ENCODE results near the gene PCBP3.
"Not testable (repeated sequence)": the region's sequence is repeated elsewhere in the genome, so short reads cannot be mapped to it uniquely, and the experiment has no call there.

Gene PCBP3

GRCh38 chr21:45804809-45805313 lies 161.3 kb downstream of the PCBP3 start:
- TF ChIP-seq CTCF (IDR thresholded peaks at IDR 0.05; ENCODE audit: low read length, missing control alignments), result no peak
- DNase-seq (ENCODE audit: low read depth), result no peak
- H3K4me3 ChIP-seq (replicated peaks; ENCODE audit: low read depth, low read length), result no peak overlapping the region

GRCh38 chr21:45805321-45805720 lies 161.8 kb downstream of the PCBP3 start:
- H3K4me3 ChIP-seq (replicated peaks; ENCODE audit: low read depth, low read length), result no peak overlapping the region
- DNase-seq (ENCODE audit: low read depth), result no peak
- TF ChIP-seq CTCF (IDR thresholded peaks at IDR 0.05; ENCODE audit: low read length, missing control alignments), result no peak

- TF ChIP-seq CTCF (IDR thresholded peaks at IDR 0.05; ENCODE audit: low read length, missing control alignments), result no peak
- DNase-seq (ENCODE audit: low read depth), result no peak
- no peak overlapping the region for H3K4me3 ChIP-seq (replicated peaks; ENCODE audit: low read depth, low read length)
Measured at GRCh38 chr21:45806042-45806441, 162.5 kb downstream of the PCBP3 start.

DNA sequence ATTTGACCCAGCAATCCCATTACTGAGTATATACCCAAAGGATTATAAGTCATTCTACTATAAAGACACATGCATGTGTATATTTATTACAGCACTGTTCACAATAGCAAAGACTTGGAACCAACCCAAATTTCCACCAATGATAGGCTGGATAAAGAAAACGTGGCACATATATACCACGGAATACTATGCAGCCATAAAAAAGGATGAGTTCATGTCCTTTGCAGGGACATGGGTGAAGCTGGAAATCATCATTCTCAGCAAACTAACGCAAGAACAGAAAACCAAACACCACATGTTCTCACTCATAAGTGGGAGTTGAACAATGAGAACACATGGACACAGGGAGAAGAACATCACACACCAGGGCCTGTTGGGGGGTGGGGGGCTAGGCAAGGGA lies 165.1 kb downstream of the PCBP3 start:
- not testable (repeated sequence) for H3K4me3 ChIP-seq (replicated peaks; ENCODE audit: low read depth, low read length); DNase-seq (ENCODE audit: low read depth)

- DNase-seq (ENCODE audit: low read depth), result no peak
- no peak for TF ChIP-seq CTCF (IDR thresholded peaks at IDR 0.05; ENCODE audit: low read length, missing control alignments)
- H3K4me3 ChIP-seq (replicated peaks; ENCODE audit: low read depth, low read length), result no peak overlapping the region
Measured at GRCh38 chr21:45809421-45809820, 165.9 kb downstream of the PCBP3 start.

DNA sequence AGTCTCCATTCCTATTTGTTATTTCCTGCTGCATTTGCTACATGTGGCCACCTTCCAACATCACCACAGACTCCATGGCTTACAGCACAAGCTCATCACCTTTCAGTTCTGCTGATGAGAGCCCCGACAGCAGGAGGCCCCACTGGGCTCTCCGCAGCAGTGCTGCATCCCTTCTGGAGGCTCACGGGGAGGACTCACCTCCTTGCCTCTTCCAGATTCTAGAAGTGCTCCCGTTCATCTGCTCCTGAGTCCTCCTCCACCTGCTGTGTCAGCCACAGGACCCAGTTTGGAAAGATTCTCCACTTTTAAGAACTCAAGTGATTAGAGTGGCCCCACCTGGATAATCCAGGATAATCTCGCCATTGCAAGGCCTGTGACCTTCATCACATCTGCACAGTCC lies 167.6 kb downstream of the PCBP3 start:
- DNase-seq (ENCODE audit: low read depth), result no peak
- TF ChIP-seq CTCF (IDR thresholded peaks at IDR 0.05; ENCODE audit: low read length, missing control alignments), result no peak

DNA sequence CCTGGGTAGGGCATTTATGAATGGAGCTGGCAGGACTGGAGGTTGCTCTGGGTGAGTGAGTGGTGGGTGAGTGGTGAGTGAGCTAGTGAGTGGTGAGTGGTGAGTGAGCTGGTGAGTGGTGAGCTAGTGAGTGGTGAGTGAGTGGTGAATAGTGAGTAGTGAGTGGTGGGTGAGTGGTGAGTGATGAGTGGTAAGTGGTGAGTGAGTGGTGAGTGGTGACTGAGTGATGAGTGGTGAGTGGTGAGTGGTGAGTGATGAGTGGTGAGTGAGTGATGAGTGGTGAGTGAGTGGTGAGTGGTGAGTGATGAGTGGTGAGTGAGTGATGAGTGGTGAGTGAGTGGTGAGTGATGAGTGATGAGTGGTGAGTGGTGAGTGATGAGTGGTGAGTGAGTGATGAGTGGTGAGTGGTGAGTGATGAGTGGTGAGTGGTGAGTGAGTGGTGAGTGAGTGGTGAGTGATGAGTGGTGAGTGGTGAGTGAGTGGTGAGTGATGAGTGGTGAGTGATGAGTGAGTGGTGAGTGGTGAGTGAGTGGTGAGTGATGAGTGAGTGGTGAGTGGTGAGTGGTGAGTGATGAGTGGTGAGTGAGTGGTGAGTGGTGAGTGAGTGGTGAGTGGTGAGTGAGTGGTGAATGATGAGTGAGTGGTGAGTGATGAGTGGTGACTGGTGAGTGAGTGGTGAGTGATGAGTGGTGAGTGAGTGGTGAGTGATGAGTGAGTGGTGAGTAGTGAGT lies 170.8 kb downstream of the PCBP3 start:
- not testable (repeated sequence) for DNase-seq (ENCODE audit: low read depth); H3K4me3 ChIP-seq (replicated peaks; ENCODE audit: low read depth, low read length)

More for the DNA sequence above, 167.6 kb downstream of the PCBP3 start:
- no peak overlapping the region for H3K4me3 ChIP-seq (replicated peaks; ENCODE audit: low read depth, low read length)

DNA sequence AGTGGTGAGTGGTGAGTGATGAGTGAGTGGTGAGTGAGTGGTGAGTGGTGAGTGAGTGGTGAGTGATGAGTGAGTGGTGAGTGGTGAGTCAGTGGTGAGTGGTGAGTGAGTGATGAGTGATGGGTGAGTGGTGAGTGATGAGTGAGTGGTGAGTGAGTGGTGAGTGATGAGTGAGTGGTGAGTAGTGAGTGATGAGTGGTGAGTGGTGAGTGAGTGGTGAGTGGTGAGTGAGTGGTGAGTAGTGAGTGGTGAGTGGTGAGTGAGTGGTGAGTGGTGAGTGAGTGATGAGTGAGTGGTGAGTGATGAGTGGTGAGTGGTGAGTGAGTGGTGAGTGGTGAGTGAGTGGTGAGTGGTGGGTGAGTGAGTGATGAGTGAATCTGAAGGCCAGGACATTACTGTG lies 172.3 kb downstream of the PCBP3 start:
- H3K4me3 ChIP-seq (replicated peaks; ENCODE audit: low read depth, low read length); DNase-seq (ENCODE audit: low read depth): not testable (repeated sequence)
